Colonic mucosa (tissue), 4 donors: ENCODE measurements around the gene GPRC5C. TPM values are rescaled to one million over a fixed set of nuclear protein-coding genes. Genes with fewer than 3 reads are reported as not detected.

ENCODE experiments used
- DNase-seq: peaks from one replicate; pipeline ENCODE4 v3.0.0-alpha.2; 2020
- H3K27ac ChIP-seq: fragments of 200-600 bp; one replicate; pipeline ENCODE4 v1.8.0; 2021
- H3K27me3 ChIP-seq: fragments of 200-600 bp; one replicate; pipeline ENCODE4 v1.8.0; 2021
- H3K36me3 ChIP-seq: fragments of 200-600 bp; one replicate; pipeline ENCODE4 v1.8.0; 2021
- H3K4me1 ChIP-seq: fragments of 200-600 bp; one replicate; pipeline ENCODE4 v1.8.0; 2021; ENCODE audit warnings: mild to moderate bottlenecking
- H3K4me3 ChIP-seq: fragments of 200-600 bp; one replicate; pipeline ENCODE4 v1.8.0; 2021
- H3K9ac ChIP-seq, 2 donors: one replicate each; pipeline ENCODE4 v1.7.0; 2013; ENCODE audit warnings: control low read depth in 2 of 2, low read depth in 2 of 2, low read length in 2 of 2
- H3K9me3 ChIP-seq: fragments of 200-600 bp; one replicate; pipeline ENCODE4 v1.8.0; 2021
- intact Hi-C: fragments of 100-400 bp; cut with DNase I; formaldehyde crosslinking; loops from one replicate; pipeline ENCODE4 v1.14.1; 2022
- total RNA-seq, 2 donors: library from RNA; stranded (reverse); fragmentation: NEBNext Ultra II Directional in 1 of 2; extraction: Animal tissue kit (Norgen Biotek cat#: 25700) in 1 of 2; gene quantifications; one replicate each; pipeline ENCODE4 v1.2.1, GENCODE V29; 2021
- TF ChIP-seq, protein P1 (sequence below): fragments of 200-600 bp; IDR thresholded peaks from one replicate; pipeline ENCODE4 v1.8.0; 2022; ENCODE audit warnings: antibody characterized with exemption, mild to moderate bottlenecking
- donor health status: healthy.
- donor health status: DM: no; HTN: no; CAD: no.
- donor health status: DM: no; HTN: no; CAD: no.

Gene GPRC5C
- total RNA-seq, 2 donors from 2014 or later = 139 to 193 TPM

DNA sequence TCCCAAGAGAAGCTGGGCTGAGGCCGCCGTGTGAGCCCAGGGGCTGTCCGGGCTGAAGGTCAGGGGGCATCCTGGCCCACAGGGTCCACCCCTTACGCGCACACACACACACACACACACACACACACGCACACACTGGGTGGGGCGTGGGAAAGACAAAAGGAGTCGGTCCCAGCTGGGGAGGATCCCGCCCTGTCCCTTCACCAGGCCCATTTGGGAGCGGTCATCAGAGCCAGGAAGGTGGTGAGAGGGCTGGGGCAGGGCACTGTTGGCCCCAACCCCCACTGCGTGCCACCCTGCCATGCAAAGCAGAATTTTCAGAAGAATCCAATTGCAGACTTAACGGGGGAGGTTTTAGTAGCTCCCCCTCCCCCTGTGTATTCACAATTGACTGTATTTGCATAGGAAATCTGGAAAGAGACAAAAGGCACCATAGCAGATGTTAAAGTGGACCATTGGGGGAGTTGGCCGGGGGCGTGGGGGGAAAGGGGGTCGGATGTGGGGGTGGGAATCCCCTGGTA lies 23.2 kb downstream of the GPRC5C start:
- DNase-seq = peak; percentile 70
- Histone ChIP-seq H3K4me1 (peaks cover 16% of the 10 kb centered on the region), H3K27me3 (no peaks in the 10 kb centered on the region), H3K4me3 (no peak overlapping the region), H3K27ac (peak overlapping the region; percentile 67), H3K9me3 (no peaks in the 10 kb centered on the region), H3K9ac (peak overlapping the region; percentile 75 to 84), H3K36me3 (no peaks in the 10 kb centered on the region)
- TF ChIP-seq, protein P1, sequence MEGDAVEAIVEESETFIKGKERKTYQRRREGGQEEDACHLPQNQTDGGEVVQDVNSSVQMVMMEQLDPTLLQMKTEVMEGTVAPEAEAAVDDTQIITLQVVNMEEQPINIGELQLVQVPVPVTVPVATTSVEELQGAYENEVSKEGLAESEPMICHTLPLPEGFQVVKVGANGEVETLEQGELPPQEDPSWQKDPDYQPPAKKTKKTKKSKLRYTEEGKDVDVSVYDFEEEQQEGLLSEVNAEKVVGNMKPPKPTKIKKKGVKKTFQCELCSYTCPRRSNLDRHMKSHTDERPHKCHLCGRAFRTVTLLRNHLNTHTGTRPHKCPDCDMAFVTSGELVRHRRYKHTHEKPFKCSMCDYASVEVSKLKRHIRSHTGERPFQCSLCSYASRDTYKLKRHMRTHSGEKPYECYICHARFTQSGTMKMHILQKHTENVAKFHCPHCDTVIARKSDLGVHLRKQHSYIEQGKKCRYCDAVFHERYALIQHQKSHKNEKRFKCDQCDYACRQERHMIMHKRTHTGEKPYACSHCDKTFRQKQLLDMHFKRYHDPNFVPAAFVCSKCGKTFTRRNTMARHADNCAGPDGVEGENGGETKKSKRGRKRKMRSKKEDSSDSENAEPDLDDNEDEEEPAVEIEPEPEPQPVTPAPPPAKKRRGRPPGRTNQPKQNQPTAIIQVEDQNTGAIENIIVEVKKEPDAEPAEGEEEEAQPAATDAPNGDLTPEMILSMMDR = no peak
- intact Hi-C loops = no loop called here

DNA sequence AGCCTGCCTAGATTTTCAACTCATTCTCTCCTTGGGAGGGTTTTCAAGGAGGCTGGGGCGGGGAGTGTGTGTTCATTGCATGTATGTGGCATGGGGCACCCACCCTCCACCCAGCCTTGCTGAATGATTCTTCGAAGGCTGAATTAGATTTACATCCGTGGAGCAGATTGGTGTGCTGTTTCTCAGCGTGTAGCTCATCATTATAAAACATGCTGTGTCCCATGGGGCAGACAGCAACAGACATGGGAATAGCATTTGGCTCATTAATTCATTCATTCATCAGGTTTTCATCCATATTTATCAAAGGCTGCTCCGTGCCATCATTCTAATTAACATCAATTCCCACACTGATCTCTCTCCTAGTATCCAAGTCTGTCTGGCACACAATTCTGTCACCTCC lies 23.9 kb downstream of the GPRC5C start:
- H3K27me3 ChIP-seq = no peaks in the 10 kb centered on the region
- DNase-seq = no peak
- H3K4me3 ChIP-seq = no peak overlapping the region
- H3K4me1 ChIP-seq = peaks cover 16% of the 10 kb centered on the region
- no peaks in the 10 kb centered on the region for H3K9me3 ChIP-seq
- TF ChIP-seq, protein P1 = no peak
- no peaks in the 10 kb centered on the region for H3K36me3 ChIP-seq
- peak overlapping the region in 1 of 2 donors; percentile 12 for H3K9ac ChIP-seq
- H3K27ac ChIP-seq = no peak overlapping the region
- intact Hi-C loops = no loop called here

DNA sequence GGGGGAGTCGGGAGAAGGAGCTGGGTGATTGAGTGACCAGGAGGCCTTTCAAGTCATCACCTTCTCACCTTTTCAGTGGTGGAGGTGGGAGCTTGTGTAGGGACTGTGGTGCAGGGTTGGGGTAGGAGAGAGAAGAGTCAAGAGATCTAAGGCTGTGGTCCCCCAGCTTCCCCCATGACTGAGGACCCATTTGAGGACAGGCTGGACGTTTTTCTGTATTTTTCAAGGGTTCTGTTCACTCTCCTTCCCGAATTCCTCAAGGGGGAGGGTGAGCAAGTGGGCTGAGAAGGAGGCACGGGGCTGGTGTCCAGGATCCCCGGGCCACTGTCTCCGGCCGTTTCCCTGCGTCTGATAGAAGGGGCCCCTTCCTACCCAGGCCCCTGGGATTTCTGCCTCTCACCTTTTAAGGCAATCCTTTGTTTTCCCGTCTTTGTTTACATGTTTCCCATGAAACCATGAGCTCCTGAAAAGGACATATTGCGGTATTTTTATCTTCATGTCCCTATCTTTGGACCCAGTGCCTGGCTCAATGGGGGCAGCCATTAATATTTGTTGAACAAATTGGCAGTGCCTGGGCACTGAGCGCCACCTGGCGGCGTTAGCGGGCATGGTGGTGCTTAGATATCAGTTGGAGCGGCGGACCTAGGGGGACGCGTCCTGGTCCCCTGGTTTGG lies 25.4 kb downstream of the GPRC5C start:
- H3K27ac ChIP-seq = no peak overlapping the region
- TF ChIP-seq, protein P1 = peak; percentile 92
- peaks cover 16% of the 10 kb centered on the region for H3K4me1 ChIP-seq
- DNase-seq = peak; percentile 81
- H3K9ac ChIP-seq = no peak overlapping the region
- no peaks in the 10 kb centered on the region for H3K27me3 ChIP-seq
- H3K9me3 ChIP-seq = no peaks in the 10 kb centered on the region
- H3K36me3 ChIP-seq = no peaks in the 10 kb centered on the region
- intact Hi-C loops = loop anchor here (1.0 kb wide), 1 partner anchor 78 kb away; no protein-coding TSS in a partner anchor
- no peak overlapping the region for H3K4me3 ChIP-seq

DNA sequence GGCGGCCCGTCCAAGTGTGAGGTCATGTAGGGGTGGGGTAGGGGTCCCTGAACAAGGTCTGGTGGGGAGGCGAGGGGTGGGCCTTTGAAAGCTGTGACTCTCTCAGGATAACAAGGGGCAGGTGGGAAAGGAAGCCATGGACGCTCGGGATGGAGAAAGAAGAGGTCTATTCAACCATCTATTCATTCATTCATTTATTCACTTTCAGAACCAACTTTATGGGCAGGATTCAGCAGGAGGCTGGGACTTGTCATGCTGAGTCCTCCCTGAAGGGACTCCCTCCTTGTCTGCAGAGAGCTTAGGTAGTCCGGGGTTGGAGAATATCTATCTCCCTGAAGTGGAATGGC lies 25.9 kb downstream of the GPRC5C start:
- no peak for DNase-seq
- Histone ChIP-seq H3K27me3 (no peaks in the 10 kb centered on the region), H3K4me3 (no peak overlapping the region), H3K27ac (no peak overlapping the region), H3K4me1 (peaks cover 16% of the 10 kb centered on the region), H3K9ac (no peak overlapping the region), H3K36me3 (no peaks in the 10 kb centered on the region), H3K9me3 (no peaks in the 10 kb centered on the region)
- intact Hi-C loops = loop anchor here (1.0 kb wide), 1 partner anchor 78 kb away; no protein-coding TSS in a partner anchor
- TF ChIP-seq, protein P1 = peak; percentile 38

DNA sequence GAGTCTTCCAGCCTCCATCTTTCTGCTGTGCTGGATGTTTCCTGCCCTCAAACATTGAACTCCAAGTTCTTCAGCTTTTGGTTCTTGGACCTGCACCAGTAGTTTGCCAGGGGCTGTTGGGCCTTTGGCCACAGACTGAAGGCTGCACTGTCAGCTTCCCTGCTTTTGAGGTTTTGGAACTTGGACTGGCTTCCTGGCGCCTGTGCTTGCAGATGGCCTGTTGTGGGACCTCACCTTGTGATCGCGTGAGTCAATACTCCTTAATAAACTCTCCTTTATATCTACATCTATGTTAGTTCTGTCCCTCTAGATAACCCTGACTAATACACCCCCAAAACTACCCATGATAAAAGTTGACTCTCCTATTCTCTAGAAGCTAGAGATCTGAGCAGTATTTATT lies 26.9 kb downstream of the GPRC5C start:
- intact Hi-C loops = no loop called here
- no peak overlapping the region for H3K9ac ChIP-seq

More for the DNA sequence above, 26.9 kb downstream of the GPRC5C start:
- no peak for DNase-seq
- Histone ChIP-seq H3K4me1 (peaks cover 11% of the 10 kb centered on the region), H3K4me3 (no peak overlapping the region), H3K27me3 (no peaks in the 10 kb centered on the region), H3K9me3 (no peaks in the 10 kb centered on the region), H3K36me3 (no peaks in the 10 kb centered on the region), H3K27ac (no peak overlapping the region)
- TF ChIP-seq, protein P1 = no peak
